Smooth muscle cell (in vitro differentiated cells): ENCODE data around the gene TEX101. TPM values are rescaled to one million over a fixed set of nuclear protein-coding genes. Genes with fewer than 3 reads are reported as not detected.
A peak's percentile ranks its signal among the peaks of the same experiment; 100 is the strongest.

Experiments used
- DNase-seq: peaks from one replicate; lab custom pipeline; 2025; ENCODE audit not compliant: unreplicated experiment; lab: John Stamatoyannopoulos, UW
- H2AFZ ChIP-seq: fragments of 200-600 bp; sonication (generic); 2 replicates; pipeline ENCODE4 v1.6.0; 2016; ENCODE audit warnings: antibody characterized with exemption, low read depth, mild to moderate bottlenecking
- H3F3A ChIP-seq: fragments of 200-600 bp; sonication (generic); 2 replicates; pipeline ENCODE4 v1.6.0; 2017; ENCODE audit warnings: antibody characterized with exemption, low read depth
- H3K27ac ChIP-seq: fragments of 200-600 bp; sonication (generic); 2 replicates; pipeline ENCODE4 v1.5.1; 2016; ENCODE audit warnings: low read depth, mild to moderate bottlenecking
- H3K27me3 ChIP-seq: fragments of 200-600 bp; sonication (generic); 2 replicates; pipeline ENCODE4 v1.6.1; 2016; ENCODE audit warnings: low read depth, mild to moderate bottlenecking
- H3K36me3 ChIP-seq: fragments of 200-600 bp; sonication (generic); 2 replicates; pipeline ENCODE4 v1.5.1; 2016; ENCODE audit warnings: low read depth
- H3K4me1 ChIP-seq: fragments of 200-600 bp; sonication (generic); 2 replicates; pipeline ENCODE4 v1.5.1; 2016; ENCODE audit warnings: low read depth
- H3K4me2 ChIP-seq: fragments of 200-600 bp; sonication (generic); 2 replicates; pipeline ENCODE4 v1.6.0; 2016; ENCODE audit warnings: mild to moderate bottlenecking
- H3K4me3 ChIP-seq: fragments of 200-600 bp; sonication (generic); 2 replicates; pipeline ENCODE4 v1.5.1; 2016; ENCODE audit warnings: mild to moderate bottlenecking
- H3K79me2 ChIP-seq: fragments of 200-600 bp; sonication (generic); 2 replicates; pipeline ENCODE4 v1.6.0; 2016; ENCODE audit warnings: low read depth, mild to moderate bottlenecking
- H3K9ac ChIP-seq: fragments of 200-600 bp; sonication (generic); 2 replicates; pipeline ENCODE4 v1.6.0; 2016; ENCODE audit warnings: low read depth
- H3K9me3 ChIP-seq: fragments of 200-600 bp; sonication (generic); replicated peaks from 2 replicates; pipeline ENCODE4 v1.5.1; 2016; ENCODE audit warnings: low read depth
- H4K20me1 ChIP-seq: fragments of 200-600 bp; sonication (generic); 2 replicates; pipeline ENCODE4 v1.6.0; 2016; ENCODE audit warnings: low read depth
- WGBS: methylation state at CpG from one replicate; pipeline ENCODE4 v1.1.7; 2016; ENCODE audit warnings: low lambda C conversion rate; 5-methylcytosine and 5-hydroxymethylcytosine counted together
- polyA plus RNA-seq: library from polyadenylated mRNA; unstranded; fragments of >200 nt; fragmentation: Nextera tagmentation; extraction: Ambion mirVana; gene quantifications from 2 replicates; pipeline ENCODE4 v1.2.1, GENCODE V29; 2016
- total RNA-seq: library from RNA; depleted of rRNA; stranded (reverse); fragments of >200 nt; gene quantifications from 2 replicates; pipeline ENCODE4 v1.2.3, GENCODE V29; 2014
- TF ChIP-seq, protein P1 (sequence below): fragments of 200-600 bp; sonication (generic); IDR thresholded peaks from 2 replicates; pipeline ENCODE4 v1.5.1; 2017; ENCODE audit warnings: borderline replicate concordance, mild to moderate bottlenecking, antibody characterized with exemption; ENCODE audit not compliant: insufficient read depth, poor library complexity, severe bottlenecking

Gene TEX101
- total and polyA plus RNA-seq, 2 experiments from 2014 or later: not detected

DNA sequence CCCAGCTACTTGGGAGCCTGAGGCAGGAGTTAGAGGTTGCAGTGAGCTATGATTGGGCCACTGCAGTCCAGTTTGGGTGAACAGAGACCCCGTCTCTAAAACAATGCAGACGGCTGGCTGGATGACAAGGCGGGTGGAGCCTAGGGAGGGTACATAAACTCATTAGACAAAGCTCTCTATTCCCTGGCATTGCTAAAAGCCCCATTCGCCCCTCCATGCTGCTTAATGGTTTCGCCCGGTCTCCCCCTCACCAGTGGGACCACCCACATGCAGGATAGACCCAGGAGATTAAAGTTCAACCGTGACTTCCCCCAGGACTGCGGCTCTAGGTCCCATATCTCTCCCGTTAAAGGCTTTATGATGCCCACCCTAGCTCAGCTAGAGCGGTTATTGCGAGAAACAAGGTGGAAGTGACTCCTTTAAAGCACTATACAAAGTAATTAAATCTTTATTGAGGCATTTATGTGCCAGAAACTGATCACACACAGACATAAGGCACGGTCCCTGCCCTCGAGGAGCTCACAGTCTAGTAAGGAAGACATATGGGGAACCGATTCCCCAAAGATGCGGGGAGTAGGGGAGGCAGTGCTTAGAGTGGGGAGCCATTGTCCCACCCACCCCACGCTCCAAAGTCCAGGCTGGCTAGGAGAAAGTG is 45.8 kb downstream of the TEX101 start:
- no peaks in the 10 kb centered on the region for H3K79me2 ChIP-seq
- DNase-seq: no peak
- no peaks in the 10 kb centered on the region for H3K36me3 ChIP-seq
- H3F3A ChIP-seq: no peaks in the 10 kb centered on the region
- no peaks in the 10 kb centered on the region for H4K20me1 ChIP-seq
- no peak overlapping the region for H3K4me3 ChIP-seq
- no peaks in the 10 kb centered on the region for H3K27me3 ChIP-seq
- H3K4me1 ChIP-seq: peaks cover 4% of the 10 kb centered on the region
- no peak overlapping the region for H3K4me2 ChIP-seq
- H3K9me3 ChIP-seq: no peaks in the 10 kb centered on the region
- 82% methylated on average over 16 of the region's 16 CpGs for WGBS
- no peak overlapping the region for H2AFZ ChIP-seq
- TF ChIP-seq, protein P1, sequence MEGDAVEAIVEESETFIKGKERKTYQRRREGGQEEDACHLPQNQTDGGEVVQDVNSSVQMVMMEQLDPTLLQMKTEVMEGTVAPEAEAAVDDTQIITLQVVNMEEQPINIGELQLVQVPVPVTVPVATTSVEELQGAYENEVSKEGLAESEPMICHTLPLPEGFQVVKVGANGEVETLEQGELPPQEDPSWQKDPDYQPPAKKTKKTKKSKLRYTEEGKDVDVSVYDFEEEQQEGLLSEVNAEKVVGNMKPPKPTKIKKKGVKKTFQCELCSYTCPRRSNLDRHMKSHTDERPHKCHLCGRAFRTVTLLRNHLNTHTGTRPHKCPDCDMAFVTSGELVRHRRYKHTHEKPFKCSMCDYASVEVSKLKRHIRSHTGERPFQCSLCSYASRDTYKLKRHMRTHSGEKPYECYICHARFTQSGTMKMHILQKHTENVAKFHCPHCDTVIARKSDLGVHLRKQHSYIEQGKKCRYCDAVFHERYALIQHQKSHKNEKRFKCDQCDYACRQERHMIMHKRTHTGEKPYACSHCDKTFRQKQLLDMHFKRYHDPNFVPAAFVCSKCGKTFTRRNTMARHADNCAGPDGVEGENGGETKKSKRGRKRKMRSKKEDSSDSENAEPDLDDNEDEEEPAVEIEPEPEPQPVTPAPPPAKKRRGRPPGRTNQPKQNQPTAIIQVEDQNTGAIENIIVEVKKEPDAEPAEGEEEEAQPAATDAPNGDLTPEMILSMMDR: no peak
- H3K27ac ChIP-seq: no peak overlapping the region
- H3K9ac ChIP-seq: no peak overlapping the region

DNA sequence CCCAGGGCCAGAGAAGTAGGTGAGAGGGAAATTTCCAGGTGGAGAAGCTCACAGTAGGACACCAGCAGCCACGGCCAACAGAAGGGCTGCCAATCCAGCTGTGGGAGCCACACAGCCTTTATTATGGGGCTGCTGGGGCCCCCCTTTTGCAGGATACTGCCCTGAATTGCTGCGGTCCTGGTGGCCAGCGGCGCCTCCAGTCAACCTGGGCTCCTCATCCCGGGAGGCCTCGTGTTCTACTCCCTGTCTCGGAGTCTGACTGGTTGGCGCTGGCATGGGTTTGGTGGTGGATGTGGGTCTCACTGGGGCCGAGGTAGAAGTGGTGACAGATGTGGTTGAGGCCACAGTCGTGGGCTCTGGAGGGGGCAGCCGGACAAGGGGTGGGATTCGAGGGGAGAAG is 46.6 kb downstream of the TEX101 start:
- no peak overlapping the region for H3K27ac ChIP-seq
- no peaks in the 10 kb centered on the region for H3K27me3 ChIP-seq
- no peaks in the 10 kb centered on the region for H3K9me3 ChIP-seq
- no peak overlapping the region for H3K4me2 ChIP-seq
- H3K4me3 ChIP-seq: no peak overlapping the region
- no peak overlapping the region for H2AFZ ChIP-seq
- H3K36me3 ChIP-seq: no peaks in the 10 kb centered on the region
- H3K9ac ChIP-seq: no peak overlapping the region
- H3F3A ChIP-seq: no peaks in the 10 kb centered on the region
- 96% methylated on average over 12 of the region's 12 CpGs for WGBS
- TF ChIP-seq, protein P1: no peak
- no peaks in the 10 kb centered on the region for H3K79me2 ChIP-seq
- peaks cover 4% of the 10 kb centered on the region for H3K4me1 ChIP-seq
- H4K20me1 ChIP-seq: no peaks in the 10 kb centered on the region
- DNase-seq: no peak

DNA sequence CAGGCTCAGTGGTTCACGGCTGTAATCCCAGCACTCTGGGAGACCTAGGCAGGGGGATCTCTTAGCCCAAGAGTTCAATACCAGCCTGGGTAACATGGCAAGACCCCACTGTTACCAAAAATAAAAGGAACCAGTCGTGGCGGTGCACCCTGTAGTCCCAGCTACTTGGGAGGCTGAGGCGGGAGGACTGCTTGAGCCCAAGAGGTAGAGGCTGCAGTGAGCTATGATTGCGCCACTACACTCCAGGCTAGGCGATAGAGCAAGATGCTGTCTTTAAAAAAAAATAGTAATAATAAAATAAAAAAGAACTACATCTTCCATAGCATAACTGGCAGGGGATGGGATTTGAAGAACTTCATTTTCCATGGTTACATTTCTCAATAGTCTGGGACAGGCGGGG is 47.7 kb downstream of the TEX101 start:
- H3F3A ChIP-seq: no peaks in the 10 kb centered on the region
- H3K4me3 ChIP-seq: peak overlapping the region; percentile 71
- no peaks in the 10 kb centered on the region for H3K36me3 ChIP-seq
- no peak overlapping the region for H2AFZ ChIP-seq
- H3K4me1 ChIP-seq: peaks cover 4% of the 10 kb centered on the region
- DNase-seq: no peak
- no peaks in the 10 kb centered on the region for H4K20me1 ChIP-seq
- H3K79me2 ChIP-seq: no peaks in the 10 kb centered on the region
- H3K27ac ChIP-seq: no peak overlapping the region
- H3K27me3 ChIP-seq: no peaks in the 10 kb centered on the region
- H3K9me3 ChIP-seq: no peaks in the 10 kb centered on the region
- H3K4me2 ChIP-seq: peak overlapping the region; percentile 88
- no peak overlapping the region for H3K9ac ChIP-seq
- TF ChIP-seq, protein P1: no peak
- WGBS: 91% methylated on average over 7 of the region's 7 CpGs

DNA sequence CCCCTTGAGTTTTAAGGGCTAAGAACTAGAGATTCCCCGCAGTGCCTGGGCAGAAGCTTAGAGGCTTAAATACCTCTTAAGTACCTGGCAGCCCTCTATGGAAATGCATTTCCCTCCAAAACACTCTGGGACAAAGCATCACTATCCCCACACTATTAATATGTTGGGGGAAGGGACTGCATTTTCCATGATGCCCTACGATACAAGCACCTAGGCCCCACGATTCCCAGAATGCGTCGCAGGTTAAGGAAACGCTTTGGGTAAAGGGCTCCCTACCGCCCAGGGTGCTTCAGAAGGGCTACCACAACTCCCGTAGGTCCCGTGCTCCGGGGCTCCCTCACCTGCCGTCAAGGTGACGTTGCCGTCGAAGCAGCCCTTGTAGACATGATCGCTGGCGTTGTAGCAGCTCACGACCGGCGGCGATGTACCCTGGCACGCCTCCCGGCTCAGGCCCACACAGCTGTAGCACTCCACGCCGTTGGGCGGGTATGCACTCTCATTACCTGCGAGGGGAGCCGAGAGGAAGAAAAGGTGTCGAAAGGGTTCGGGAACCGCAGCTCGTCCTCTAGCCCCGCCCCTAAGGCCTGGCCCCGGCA is 48.2 kb downstream of the TEX101 start:
- no peaks in the 10 kb centered on the region for H3K79me2 ChIP-seq
- no peak overlapping the region for H3K9ac ChIP-seq
- no peaks in the 10 kb centered on the region for H3K36me3 ChIP-seq
- no peaks in the 10 kb centered on the region for H3K27me3 ChIP-seq
- no peaks in the 10 kb centered on the region for H4K20me1 ChIP-seq
- peak overlapping the region; percentile 71 for H3K4me3 ChIP-seq
- peak overlapping the region; percentile 88 for H3K4me2 ChIP-seq
- no peaks in the 10 kb centered on the region for H3K9me3 ChIP-seq
- peak overlapping the region; percentile 93 for H2AFZ ChIP-seq
- WGBS: 10% methylated on average over 30 of the region's 33 CpGs
- no peak overlapping the region for H3K27ac ChIP-seq
- H3F3A ChIP-seq: no peaks in the 10 kb centered on the region
- peaks cover 4% of the 10 kb centered on the region for H3K4me1 ChIP-seq
- TF ChIP-seq, protein P1: no peak
- DNase-seq: no peak
